GM12878 (cell line): Measurements from ENCODE around the gene SLC23A1. TPM values are rescaled to one million over a fixed set of nuclear protein-coding genes. Genes with fewer than 3 reads are reported as not detected.
A peak's percentile ranks its signal among the peaks of the same experiment; 100 is the strongest.

Experiments used
- CBFB ChIP-seq: IDR thresholded peaks from 2 replicates; pipeline ENCODE4 v1.6.1; 2016; ENCODE audit warnings: antibody characterized with exemption, low read depth
- CBX3 ChIP-seq: fragments of 200-600 bp; sonication (generic); IDR thresholded peaks from 2 replicates; pipeline ENCODE4 v1.6.1; 2016; ENCODE audit warnings: low read depth, borderline replicate concordance
- EGR1 ChIP-seq, 2 experiments: IDR thresholded peaks; 1 replicate in 1 of 2; 2 replicates in 1 of 2; pipeline ENCODE4 v1.6.1; 2011 to 2012; ENCODE audit warnings: low read depth in 2 of 2, low read length in 2 of 2, borderline replicate concordance in 1 of 2, mild to moderate bottlenecking in 1 of 2, moderate library complexity in 1 of 2
- ESRRA ChIP-seq: IDR thresholded peaks from 2 replicates; pipeline ENCODE4 v1.6.1; 2012; ENCODE audit warnings: mild to moderate bottlenecking, low read length, improper control_type of control experiment
- EZH2 ChIP-seq: IDR thresholded peaks from 2 replicates; pipeline ENCODE4 v1.6.1; 2012; ENCODE audit warnings: low read depth, mild to moderate bottlenecking, control low read depth, inconsistent platforms, low read length, borderline replicate concordance; ENCODE audit not compliant: control insufficient read depth
- FOXM1 ChIP-seq: IDR thresholded peaks from 2 replicates; pipeline ENCODE4 v1.6.1; 2012; ENCODE audit warnings: low read depth, mild to moderate bottlenecking, inconsistent platforms, low read length, moderate library complexity
- MTA3 ChIP-seq: IDR thresholded peaks from 2 replicates; pipeline ENCODE4 v1.6.1; 2012; ENCODE audit warnings: low read length, inconsistent platforms, borderline replicate concordance
- PAX5 ChIP-seq: IDR thresholded peaks from 2 replicates; pipeline ENCODE4 v1.6.1; 2011; ENCODE audit warnings: low read depth, low read length, borderline replicate concordance
- POLR2AphosphoS5 ChIP-seq: IDR thresholded peaks from 2 replicates; pipeline ENCODE4 v1.6.1; 2011; ENCODE audit warnings: mild to moderate bottlenecking, low read length, inconsistent platforms
- RBBP5 ChIP-seq: fragments of 200-600 bp; sonication (generic); conservative IDR thresholded peaks from 2 replicates; pipeline ENCODE4 v1.6.1; 2016
- SMAD5 ChIP-seq: IDR thresholded peaks from 2 replicates; pipeline ENCODE4 v1.6.1; 2016; ENCODE audit warnings: antibody characterized with exemption, low read depth
- TCF3 ChIP-seq: IDR thresholded peaks from 2 replicates; pipeline ENCODE4 v1.6.1; 2012; ENCODE audit warnings: low read depth, mild to moderate bottlenecking, low read length, borderline replicate concordance; ENCODE audit not compliant: insufficient read depth
- ZBTB11 ChIP-seq: fragments of 450-650 bp; formaldehyde crosslinking; IDR thresholded peaks from 2 replicates; pipeline ENCODE4 v1.5.0; 2022; ENCODE audit warnings: mild to moderate bottlenecking, missing genetic modification characterization
- polyA plus RNA-seq, 11 experiments: library from polyadenylated mRNA; depleted of rRNA in 4 of 11; unstranded in 6 of 11; stranded (reverse) in 5 of 11; fragments of >200 nt; fragmentation: Nextera tagmentation in 4 of 11; fragmentation: Illumina TruSeq in 1 of 11; extraction: Ambion mirVana in 4 of 11; extraction: Trizol in 1 of 11; gene quantifications; 1 replicate in 1 of 11; 2 replicates in 10 of 11; pipeline versions ENCODE4 v1.2.1 to v1.2.3, GENCODE V29; 2011 to 2016; ENCODE audit warnings: inconsistent platforms in 2 of 11, missing spikeins in 2 of 11, low read depth in 1 of 11
- total RNA-seq, 4 experiments: library from RNA; depleted of rRNA in 3 of 4; stranded (reverse); fragments of >200 nt in 3 of 4; fragmentation: Illumina TruSeq in 1 of 4; extraction: Trizol in 1 of 4; gene quantifications; 2 replicates each; pipeline versions ENCODE4 v1.2.1 to v1.2.3, GENCODE V29; 2013 to 2021
- TF ChIP-seq, protein P1 (sequence below): fragments of 450-650 bp; IDR thresholded peaks from 2 replicates; pipeline ENCODE4 v1.6.1; 2017; ENCODE audit warnings: low read depth, mild to moderate bottlenecking, moderate library complexity
- TF ChIP-seq, protein P2 (sequence below): fragments of 450-650 bp; formaldehyde crosslinking; IDR thresholded peaks from 2 replicates; pipeline ENCODE4 v1.4.0; 2022; ENCODE audit warnings: mild to moderate bottlenecking, moderate library complexity
- TF ChIP-seq, protein P3 (sequence below): fragments of 450-650 bp; conservative IDR thresholded peaks from 2 replicates; pipeline ENCODE4 v1.6.1; 2017; ENCODE audit warnings: mild to moderate bottlenecking, moderate library complexity

Gene SLC23A1
- total and polyA plus RNA-seq, 10 of the 15 experiments (the other 5 are each of a cell fraction or from before 2014, with no cell fraction given), result 0.35 to 4.7 (median 1.6) TPM

GRCh38 chr5:139388198-139388821 lies 5.2 kb upstream of the SLC23A1 start (continued):
- TF ChIP-seq, protein P1, sequence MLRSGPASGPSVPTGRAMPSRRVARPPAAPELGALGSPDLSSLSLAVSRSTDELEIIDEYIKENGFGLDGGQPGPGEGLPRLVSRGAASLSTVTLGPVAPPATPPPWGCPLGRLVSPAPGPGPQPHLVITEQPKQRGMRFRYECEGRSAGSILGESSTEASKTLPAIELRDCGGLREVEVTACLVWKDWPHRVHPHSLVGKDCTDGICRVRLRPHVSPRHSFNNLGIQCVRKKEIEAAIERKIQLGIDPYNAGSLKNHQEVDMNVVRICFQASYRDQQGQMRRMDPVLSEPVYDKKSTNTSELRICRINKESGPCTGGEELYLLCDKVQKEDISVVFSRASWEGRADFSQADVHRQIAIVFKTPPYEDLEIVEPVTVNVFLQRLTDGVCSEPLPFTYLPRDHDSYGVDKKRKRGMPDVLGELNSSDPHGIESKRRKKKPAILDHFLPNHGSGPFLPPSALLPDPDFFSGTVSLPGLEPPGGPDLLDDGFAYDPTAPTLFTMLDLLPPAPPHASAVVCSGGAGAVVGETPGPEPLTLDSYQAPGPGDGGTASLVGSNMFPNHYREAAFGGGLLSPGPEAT, result peak; percentile 56; the same call in 1 of the 2 replicates
- TF ChIP-seq SMAD5 (0 out of 2 replicates have a peak, but pooled peaks have one; percentile 52), CBFB (peak; percentile 22; the same call in 1 of the 2 replicates), POLR2AphosphoS5 (peak; percentile 70; the same call in 1 of the 2 replicates), RBBP5 (no peak), CBX3 (no peak), PAX5 (peak; percentile 44; the same call in 1 of the 2 replicates), MTA3 (no peak), TCF3 (peak; percentile 98; the same call in 1 of the 2 replicates), FOXM1 (no peak), EZH2 (no peak), ESRRA (peak; percentile 85; the same call in 1 of the 2 replicates), ZBTB11 (no peak), EGR1 (IDR thresholded peaks at IDR 0.05; ENCODE audit: borderline replicate concordance in 1 of 2, low read depth in 2 of 2, low read length in 2 of 2) (0 out of 3 replicates have a peak, but pooled peaks of 1 of the 2 experiments have one; percentile 19)
- TF ChIP-seq, protein P2, sequence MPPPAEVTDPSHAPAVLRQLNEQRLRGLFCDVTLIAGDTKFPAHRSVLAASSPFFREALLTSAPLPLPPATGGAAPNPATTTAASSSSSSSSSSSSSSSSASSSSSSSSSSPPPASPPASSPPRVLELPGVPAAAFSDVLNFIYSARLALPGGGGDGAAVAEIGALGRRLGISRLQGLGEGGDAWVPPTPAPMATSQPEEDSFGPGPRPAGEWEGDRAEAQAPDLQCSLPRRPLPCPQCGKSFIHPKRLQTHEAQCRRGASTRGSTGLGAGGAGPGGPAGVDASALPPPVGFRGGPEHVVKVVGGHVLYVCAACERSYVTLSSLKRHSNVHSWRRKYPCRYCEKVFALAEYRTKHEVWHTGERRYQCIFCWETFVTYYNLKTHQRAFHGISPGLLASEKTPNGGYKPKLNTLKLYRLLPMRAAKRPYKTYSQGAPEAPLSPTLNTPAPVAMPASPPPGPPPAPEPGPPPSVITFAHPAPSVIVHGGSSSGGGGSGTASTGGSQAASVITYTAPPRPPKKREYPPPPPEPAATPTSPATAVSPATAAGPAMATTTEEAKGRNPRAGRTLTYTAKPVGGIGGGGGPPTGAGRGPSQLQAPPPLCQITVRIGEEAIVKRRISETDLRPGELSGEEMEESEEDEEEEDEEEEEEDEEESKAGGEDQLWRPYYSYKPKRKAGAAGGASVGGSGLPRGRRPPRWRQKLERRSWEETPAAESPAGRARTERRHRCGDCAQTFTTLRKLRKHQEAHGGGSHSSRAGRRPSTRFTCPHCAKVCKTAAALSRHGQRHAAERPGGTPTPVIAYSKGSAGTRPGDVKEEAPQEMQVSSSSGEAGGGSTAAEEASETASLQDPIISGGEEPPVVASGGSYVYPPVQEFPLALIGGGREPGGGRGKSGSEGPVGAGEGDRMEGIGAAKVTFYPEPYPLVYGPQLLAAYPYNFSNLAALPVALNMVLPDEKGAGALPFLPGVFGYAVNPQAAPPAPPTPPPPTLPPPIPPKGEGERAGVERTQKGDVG, result no peak
- TF ChIP-seq, protein P3, sequence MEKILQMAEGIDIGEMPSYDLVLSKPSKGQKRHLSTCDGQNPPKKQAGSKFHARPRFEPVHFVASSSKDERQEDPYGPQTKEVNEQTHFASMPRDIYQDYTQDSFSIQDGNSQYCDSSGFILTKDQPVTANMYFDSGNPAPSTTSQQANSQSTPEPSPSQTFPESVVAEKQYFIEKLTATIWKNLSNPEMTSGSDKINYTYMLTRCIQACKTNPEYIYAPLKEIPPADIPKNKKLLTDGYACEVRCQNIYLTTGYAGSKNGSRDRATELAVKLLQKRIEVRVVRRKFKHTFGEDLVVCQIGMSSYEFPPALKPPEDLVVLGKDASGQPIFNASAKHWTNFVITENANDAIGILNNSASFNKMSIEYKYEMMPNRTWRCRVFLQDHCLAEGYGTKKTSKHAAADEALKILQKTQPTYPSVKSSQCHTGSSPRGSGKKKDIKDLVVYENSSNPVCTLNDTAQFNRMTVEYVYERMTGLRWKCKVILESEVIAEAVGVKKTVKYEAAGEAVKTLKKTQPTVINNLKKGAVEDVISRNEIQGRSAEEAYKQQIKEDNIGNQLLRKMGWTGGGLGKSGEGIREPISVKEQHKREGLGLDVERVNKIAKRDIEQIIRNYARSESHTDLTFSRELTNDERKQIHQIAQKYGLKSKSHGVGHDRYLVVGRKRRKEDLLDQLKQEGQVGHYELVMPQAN, result no peak
